ENCODE measurements around the gene UCP3. TPM values are rescaled to one million over a fixed set of nuclear protein-coding genes. Genes with fewer than 3 reads are reported as not detected.
A peak's percentile ranks its signal among the peaks of the same experiment; 100 is the strongest.

UCP3 gene
- total and polyA plus RNA-seq, 7 donors: 0.23 to 2.8 (median 1.0) TPM; not detected in 1

- peak; percentile 34 for DNase-seq
- no peak overlapping the region for H3K4me3 ChIP-seq
- H3K27ac ChIP-seq: no peak overlapping the region
- 91 to 95% methylated on average over 13 of the region's 13 CpGs for WGBS, 2 donors
- H3K9me3 ChIP-seq: no peaks in the 10 kb centered on the region
- H3K4me1 ChIP-seq: no peaks in the 10 kb centered on the region
- TF ChIP-seq EP300 (IDR thresholded peaks at IDR 0.05): no peak
- no peak for TF ChIP-seq POLR2A (IDR thresholded peaks at IDR 0.05)
- no peak for TF ChIP-seq POLR2AphosphoS5 (IDR thresholded peaks at IDR 0.05)
- TF ChIP-seq, protein P1, sequence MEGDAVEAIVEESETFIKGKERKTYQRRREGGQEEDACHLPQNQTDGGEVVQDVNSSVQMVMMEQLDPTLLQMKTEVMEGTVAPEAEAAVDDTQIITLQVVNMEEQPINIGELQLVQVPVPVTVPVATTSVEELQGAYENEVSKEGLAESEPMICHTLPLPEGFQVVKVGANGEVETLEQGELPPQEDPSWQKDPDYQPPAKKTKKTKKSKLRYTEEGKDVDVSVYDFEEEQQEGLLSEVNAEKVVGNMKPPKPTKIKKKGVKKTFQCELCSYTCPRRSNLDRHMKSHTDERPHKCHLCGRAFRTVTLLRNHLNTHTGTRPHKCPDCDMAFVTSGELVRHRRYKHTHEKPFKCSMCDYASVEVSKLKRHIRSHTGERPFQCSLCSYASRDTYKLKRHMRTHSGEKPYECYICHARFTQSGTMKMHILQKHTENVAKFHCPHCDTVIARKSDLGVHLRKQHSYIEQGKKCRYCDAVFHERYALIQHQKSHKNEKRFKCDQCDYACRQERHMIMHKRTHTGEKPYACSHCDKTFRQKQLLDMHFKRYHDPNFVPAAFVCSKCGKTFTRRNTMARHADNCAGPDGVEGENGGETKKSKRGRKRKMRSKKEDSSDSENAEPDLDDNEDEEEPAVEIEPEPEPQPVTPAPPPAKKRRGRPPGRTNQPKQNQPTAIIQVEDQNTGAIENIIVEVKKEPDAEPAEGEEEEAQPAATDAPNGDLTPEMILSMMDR (IDR thresholded peaks at IDR 0.05): no peak
- H3K36me3 ChIP-seq: peaks cover 0 to 17% (median 3%) of the 10 kb centered on the region in 4 donors
- no peaks in the 10 kb centered on the region for H3K27me3 ChIP-seq
- intact Hi-C loops (cut with DNase I): no loop called here
Measured at GRCh38 chr11:73998846-73999575, 9.9 kb downstream of the UCP3 start.

- peak; percentile 30 for DNase-seq
- Histone ChIP-seq H3K4me3 (no peak overlapping the region), H3K4me1 (no peaks in the 10 kb centered on the region), H3K9me3 (no peaks in the 10 kb centered on the region), H3K27me3 (no peaks in the 10 kb centered on the region), H3K27ac (no peak overlapping the region), H3K36me3 (peaks cover 0 to 6% (median 0%) of the 10 kb centered on the region in 4 donors)
- 73 to 86% methylated on average over 6 of the region's 6 CpGs for WGBS, 2 donors
- TF ChIP-seq EP300 (IDR thresholded peaks at IDR 0.05): no peak
- TF ChIP-seq POLR2A (IDR thresholded peaks at IDR 0.05): no peak
- TF ChIP-seq, protein P1 (IDR thresholded peaks at IDR 0.05): no peak
- intact Hi-C loops (cut with DNase I): no loop called here
Measured at GRCh38 chr11:73997120-73997770, 11.6 kb downstream of the UCP3 start.

- Histone ChIP-seq H3K4me1 (no peaks in the 10 kb centered on the region), H3K36me3 (no peaks in the 10 kb centered on the region), H3K27me3 (no peaks in the 10 kb centered on the region), H3K4me3 (no peak overlapping the region), H3K27ac (no peak overlapping the region), H3K9me3 (no peaks in the 10 kb centered on the region)
- intact Hi-C loops (cut with DNase I): no loop called here
- DNase-seq: peak; percentile 8
- TF ChIP-seq EP300 (IDR thresholded peaks at IDR 0.05) (no peak), POLR2AphosphoS5 (IDR thresholded peaks at IDR 0.05) (no peak), POLR2A (IDR thresholded peaks at IDR 0.05) (no peak)
- TF ChIP-seq, protein P1 (IDR thresholded peaks at IDR 0.05): no peak
- 20 to 49% methylated on average over 4 of the region's 4 CpGs for WGBS, 2 donors
Measured at GRCh38 chr11:73996161-73996747, 12.6 kb downstream of the UCP3 start.

DNA sequence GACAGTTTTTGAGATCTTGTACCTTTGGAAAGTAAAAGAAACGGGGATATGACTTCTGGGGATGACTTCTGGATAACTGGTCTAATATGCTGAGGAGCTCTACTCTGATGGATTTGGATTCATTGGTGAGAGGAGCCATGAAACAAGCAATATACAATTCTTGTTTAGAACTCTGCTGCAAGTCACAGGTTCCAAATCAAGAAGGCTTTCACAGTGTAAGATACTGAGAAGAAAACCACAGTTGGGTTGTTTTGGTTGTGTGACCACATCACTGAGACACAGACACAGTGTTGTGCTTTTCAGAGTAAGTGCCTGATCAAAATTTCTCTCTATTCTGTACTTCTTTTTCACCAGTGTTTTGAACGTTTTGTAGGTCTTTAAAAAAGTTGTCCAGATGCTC lies 13.2 kb downstream of the UCP3 start:
- TF ChIP-seq POLR2A (IDR thresholded peaks at IDR 0.05) (no peak), EP300 (IDR thresholded peaks at IDR 0.05) (no peak), POLR2AphosphoS5 (IDR thresholded peaks at IDR 0.05) (no peak)
- TF ChIP-seq, protein P1 (IDR thresholded peaks at IDR 0.05): no peak
- H3K27ac ChIP-seq: peak overlapping the region in 1 of 4 donors; percentile 14
- no peak overlapping the region for H3K4me3 ChIP-seq
- no peaks in the 10 kb centered on the region for H3K36me3 ChIP-seq
- WGBS, 2 donors: 67 to 72% methylated on average over 2 of the region's 2 CpGs
- DNase-seq: no peak
- intact Hi-C loops (cut with DNase I): no loop called here
- H3K4me1 ChIP-seq: no peaks in the 10 kb centered on the region
- no peaks in the 10 kb centered on the region for H3K9me3 ChIP-seq
- no peaks in the 10 kb centered on the region for H3K27me3 ChIP-seq
